GM21576 (cell line): ENCODE data around the gene HES3.

Experiments used
- ATAC-seq: cut with Tn5 transposase; IDR thresholded peaks from one replicate; pipeline ENCODE4 v1.9.1; 2021; ENCODE audit warnings: mild to moderate bottlenecking, moderate library complexity; ENCODE audit not compliant: unreplicated experiment

The HES3 gene

GRCh38 chr1:6276811-6277555 lies 33.0 kb downstream of the HES3 start:
- ATAC-seq = no peak

- ATAC-seq = no peak
Observed at GRCh38 chr1:6278263-6278662, 34.3 kb downstream of the HES3 start.

GRCh38 chr1:6279066-6279465 lies 35.1 kb downstream of the HES3 start:
- ATAC-seq = no peak

- ATAC-seq = no peak
Observed at GRCh38 chr1:6279613-6280383, 35.8 kb downstream of the HES3 start.

GRCh38 chr1:6280761-6281451 lies 36.9 kb downstream of the HES3 start:
- no peak for ATAC-seq

- no peak for ATAC-seq
Observed at GRCh38 chr1:6281511-6282402, 37.8 kb downstream of the HES3 start.

GRCh38 chr1:6282577-6283270 lies 38.7 kb downstream of the HES3 start:
- no peak for ATAC-seq

- ATAC-seq = no peak
Observed at GRCh38 chr1:6285336-6285735, 41.4 kb downstream of the HES3 start.

GRCh38 chr1:6286266-6286665 lies 42.3 kb downstream of the HES3 start:
- ATAC-seq = no peak

- no peak for ATAC-seq
Observed at GRCh38 chr1:6287029-6287428, 43.0 kb downstream of the HES3 start.

- no peak for ATAC-seq
Observed at GRCh38 chr1:6287431-6287886, 43.5 kb downstream of the HES3 start.

GRCh38 chr1:6288026-6288425 lies 44.0 kb downstream of the HES3 start:
- no peak for ATAC-seq

GRCh38 chr1:6288665-6289064 lies 44.7 kb downstream of the HES3 start:
- ATAC-seq = no peak

GRCh38 chr1:6292102-6292501 lies 48.1 kb downstream of the HES3 start:
- ATAC-seq = no peak

- ATAC-seq = no peak
Observed at GRCh38 chr1:6294080-6294889, 50.3 kb downstream of the HES3 start.

- no peak for ATAC-seq
Observed at GRCh38 chr1:6294890-6295556, 51.0 kb downstream of the HES3 start.
